HG03521 (cell line): ENCODE measurements around the gene BPIFB1.

ENCODE experiments used
- ATAC-seq: cut with Tn5 transposase; IDR thresholded peaks from one replicate; pipeline ENCODE4 v1.9.1; 2021; ENCODE audit warnings: mild to moderate bottlenecking, moderate library complexity; ENCODE audit not compliant: unreplicated experiment

BPIFB1 gene

GRCh38 chr20:33291830-33292355, 8.9 kb downstream of the BPIFB1 start:
- no peak for ATAC-seq

GRCh38 chr20:33296206-33296605, 13.2 kb downstream of the BPIFB1 start:
- no peak for ATAC-seq

- ATAC-seq, result no peak
Measured at GRCh38 chr20:33298391-33298790, 15.4 kb downstream of the BPIFB1 start.

- no peak for ATAC-seq
Measured at GRCh38 chr20:33299111-33299603, 16.1 kb downstream of the BPIFB1 start.

GRCh38 chr20:33301192-33301930, 18.3 kb downstream of the BPIFB1 start:
- ATAC-seq, result no peak

- ATAC-seq, result no peak
Measured at GRCh38 chr20:33303595-33303994, 20.6 kb downstream of the BPIFB1 start.

GRCh38 chr20:33304046-33304445, 21.0 kb downstream of the BPIFB1 start:
- no peak for ATAC-seq

- no peak for ATAC-seq
Measured at GRCh38 chr20:33305589-33306057, 22.6 kb downstream of the BPIFB1 start.

GRCh38 chr20:33306228-33306627, 23.2 kb downstream of the BPIFB1 start:
- no peak for ATAC-seq

- ATAC-seq, result no peak
Measured at GRCh38 chr20:33306807-33307206, 23.8 kb downstream of the BPIFB1 start.

- no peak for ATAC-seq
Measured at GRCh38 chr20:33308668-33309067, 25.7 kb downstream of the BPIFB1 start.

- no peak for ATAC-seq
Measured at GRCh38 chr20:33309631-33310030, 26.6 kb downstream of the BPIFB1 start.

GRCh38 chr20:33310327-33310899, 27.4 kb downstream of the BPIFB1 start:
- no peak for ATAC-seq

GRCh38 chr20:33311011-33311410, 28.0 kb downstream of the BPIFB1 start:
- ATAC-seq, result no peak

- ATAC-seq, result no peak
Measured at GRCh38 chr20:33311996-33312395, 29.0 kb downstream of the BPIFB1 start.

GRCh38 chr20:33312583-33312982, 29.6 kb downstream of the BPIFB1 start:
- ATAC-seq, result no peak

- ATAC-seq, result no peak
Measured at GRCh38 chr20:33313686-33314314, 30.8 kb downstream of the BPIFB1 start.

- no peak for ATAC-seq
Measured at GRCh38 chr20:33316343-33316742, 33.3 kb downstream of the BPIFB1 start.

- no peak for ATAC-seq
Measured at GRCh38 chr20:33316958-33317357, 33.9 kb downstream of the BPIFB1 start.

- ATAC-seq, result no peak
Measured at GRCh38 chr20:33317424-33318095, 34.5 kb downstream of the BPIFB1 start.

GRCh38 chr20:33318096-33318429, 35.0 kb downstream of the BPIFB1 start:
- no peak for ATAC-seq
